NAMALWA (cell line): ENCODE measurements around the gene GPNMB.
"Not testable (repeated sequence)": the region's sequence is repeated elsewhere in the genome, so short reads cannot be mapped to it uniquely, and the experiment has no call there.

ENCODE experiments used
- DNase-seq: peaks from one replicate; pipeline ENCODE4 v3.0.0-alpha.2; 2015; ENCODE audit warnings: low spot score

The GPNMB gene

DNA sequence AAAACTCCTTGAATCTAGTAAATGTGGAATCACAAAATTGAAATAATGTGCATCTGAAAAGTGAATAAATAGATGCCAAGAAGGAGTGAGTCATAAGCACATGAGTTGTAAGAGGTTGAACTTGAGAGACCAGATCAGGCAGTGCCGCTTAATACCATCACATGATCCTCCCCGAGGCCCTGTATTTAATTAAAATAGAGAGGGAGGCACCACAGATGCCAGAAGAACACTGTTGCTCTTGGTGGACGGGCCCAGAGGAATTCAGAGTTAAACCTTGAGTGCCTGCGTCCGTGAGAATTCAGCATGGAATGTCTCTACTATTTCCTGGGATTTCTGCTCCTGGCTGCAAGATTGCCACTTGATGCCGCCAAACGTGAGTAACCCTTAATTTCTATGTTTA, at the start of gene GPNMB:
Gene GPNMB, plus strand, starts transcription at position 221 of the 400 bp plus-strand sequence. Its CDS starts 83 bp downstream, at position 304.
- no peak for DNase-seq

DNA sequence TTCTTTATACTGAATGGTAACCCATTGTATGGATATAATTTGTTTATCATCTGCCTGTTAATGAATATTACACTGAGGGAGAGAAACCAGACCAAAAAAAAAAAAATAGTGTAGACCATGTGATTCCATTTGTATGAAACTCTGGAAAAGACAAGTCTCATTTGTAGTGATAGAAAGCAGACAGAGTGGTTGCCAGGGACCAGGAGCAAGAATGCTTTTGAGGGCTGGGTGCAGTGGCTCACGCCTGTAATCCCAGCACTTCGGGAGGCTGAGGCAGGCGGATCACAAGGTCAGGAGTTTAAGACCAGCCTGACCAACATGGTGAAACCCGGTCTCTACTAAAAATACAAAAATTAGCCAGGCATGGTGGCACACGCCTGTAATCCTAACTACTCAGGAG, 48.8 kb upstream of the GPNMB start:
- not testable (repeated sequence) for DNase-seq

DNA sequence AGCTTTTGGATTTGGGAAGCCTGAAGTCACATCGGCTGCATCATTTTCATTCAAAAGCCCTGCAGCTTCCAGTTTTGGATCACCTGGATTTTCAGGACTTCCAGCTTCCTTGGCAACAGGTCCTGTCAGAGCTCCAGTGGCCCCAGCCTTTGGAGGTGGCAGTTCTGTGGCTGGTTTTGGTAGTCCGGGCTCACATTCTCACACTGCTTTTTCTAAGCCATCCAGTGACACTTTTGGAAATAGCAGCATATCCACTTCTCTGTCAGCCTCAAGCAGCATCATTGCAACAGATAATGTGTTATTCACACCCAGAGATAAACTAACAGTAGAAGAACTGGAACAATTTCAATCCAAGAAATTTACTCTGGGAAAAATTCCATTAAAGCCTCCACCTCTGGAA, 46.2 kb upstream of the GPNMB start:
- DNase-seq: no peak

DNA sequence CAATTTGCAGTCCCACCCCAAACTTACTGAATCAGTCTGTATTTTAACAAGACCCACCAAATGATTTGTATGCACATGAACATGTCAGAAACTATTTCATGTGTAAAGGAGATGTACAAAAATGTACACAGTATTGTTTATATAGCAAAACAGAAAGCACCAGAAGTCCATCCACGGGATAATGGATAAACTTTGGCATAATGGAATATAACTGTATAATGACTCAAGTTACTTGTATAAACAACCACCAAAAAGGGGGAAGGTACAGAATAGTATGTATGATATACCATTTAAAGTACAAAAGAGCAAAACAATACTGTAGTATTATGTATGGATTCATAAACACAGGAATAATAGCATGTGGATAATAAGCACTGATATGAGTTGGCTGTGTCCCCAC, 42.3 kb upstream of the GPNMB start:
- DNase-seq: no peak

DNA sequence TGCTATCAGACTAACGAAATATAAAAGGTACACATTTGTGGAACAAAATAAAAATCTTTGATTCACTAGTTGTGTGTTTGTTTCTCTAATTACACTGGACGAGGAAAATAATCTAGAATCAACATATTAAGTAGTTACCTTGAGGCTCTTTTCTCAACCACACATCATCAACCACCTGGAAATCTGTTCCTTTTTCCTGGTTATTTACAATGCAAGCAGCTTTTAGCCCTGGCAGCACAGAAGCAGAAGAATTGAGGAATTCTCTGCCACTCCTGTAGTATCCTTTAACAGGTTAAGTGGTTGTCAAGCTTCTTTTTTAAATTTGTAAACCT, 41.0 kb upstream of the GPNMB start:
- DNase-seq: no peak

DNA sequence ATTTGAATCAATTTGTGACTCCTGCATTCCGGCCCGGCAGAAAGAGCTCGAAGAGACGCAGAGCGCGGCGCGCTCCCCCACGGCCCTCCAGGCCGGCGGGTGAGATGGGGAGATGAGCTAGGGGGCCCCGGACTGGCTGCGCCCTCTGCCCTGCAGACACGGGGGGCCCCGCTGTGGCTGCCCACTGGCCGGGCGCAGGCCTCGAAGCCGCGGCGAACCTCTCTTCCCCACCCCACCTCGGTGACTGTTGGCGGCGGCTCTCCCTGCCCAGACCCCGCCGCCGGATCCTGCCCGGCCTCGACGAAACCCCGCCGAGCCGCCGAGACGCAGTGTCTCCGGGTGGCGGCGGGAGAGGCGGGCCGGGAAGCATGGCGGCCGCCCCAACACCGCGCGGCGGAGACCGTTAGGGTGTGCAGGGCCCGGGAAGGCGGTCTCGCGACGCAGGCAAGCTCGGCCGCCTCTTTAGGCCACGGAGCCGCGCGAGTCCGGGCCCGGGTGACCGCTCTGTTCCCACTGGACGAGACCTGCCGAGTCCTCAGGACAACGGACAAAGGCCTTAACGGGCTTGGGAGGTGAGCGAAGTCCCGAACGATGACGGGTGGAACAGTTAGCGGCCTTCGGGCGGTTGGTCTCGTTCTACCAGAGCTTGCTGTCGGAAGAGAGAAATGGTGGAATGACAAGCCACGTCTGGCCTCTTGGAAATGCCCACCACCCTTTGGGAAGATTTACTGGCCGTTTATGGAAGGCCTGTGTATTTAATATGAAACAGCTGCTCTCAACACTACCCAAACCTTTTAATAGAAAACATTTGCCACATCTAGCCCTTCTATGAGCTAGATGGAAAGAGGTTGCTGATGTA, 40.4 kb upstream of the GPNMB start:
- no peak for DNase-seq

DNA sequence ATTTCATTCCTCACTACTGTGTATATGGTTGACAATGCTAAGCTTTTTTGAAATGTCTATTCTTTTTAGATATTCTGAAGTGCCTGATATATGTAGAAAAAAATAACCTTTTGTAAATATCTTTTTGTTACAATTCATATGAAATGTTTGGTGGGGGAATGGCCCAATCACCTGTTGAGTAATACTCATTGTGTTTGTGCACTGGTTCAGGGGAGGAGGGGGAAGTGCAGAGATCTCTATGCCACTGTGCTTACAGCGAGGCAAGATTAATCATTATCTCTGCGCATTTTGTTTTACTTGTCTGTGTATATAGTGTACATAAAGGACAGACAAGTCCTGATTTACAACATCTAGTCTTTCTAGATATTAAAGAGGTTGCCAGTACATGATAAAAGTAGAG, 39.6 kb upstream of the GPNMB start:
- no peak for DNase-seq

DNA sequence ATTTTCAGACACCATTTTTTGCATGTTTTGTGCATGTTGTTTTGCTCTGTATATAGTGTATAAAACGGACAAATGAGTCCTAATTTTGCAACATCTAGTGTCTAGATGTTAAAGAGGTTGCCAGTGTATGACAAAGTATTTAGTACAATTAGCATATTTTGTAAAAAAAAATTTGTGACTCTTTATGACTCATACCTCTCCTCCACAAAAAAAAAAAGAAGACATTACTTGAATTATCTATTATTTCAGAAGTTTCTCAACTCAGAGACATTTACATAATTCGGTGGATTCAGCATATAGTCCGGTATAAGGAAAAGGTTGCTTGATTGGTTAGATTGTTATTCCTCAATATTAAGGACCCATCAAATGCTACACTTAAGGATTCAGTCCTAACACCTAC, 38.7 kb upstream of the GPNMB start:
- DNase-seq: no peak

DNA sequence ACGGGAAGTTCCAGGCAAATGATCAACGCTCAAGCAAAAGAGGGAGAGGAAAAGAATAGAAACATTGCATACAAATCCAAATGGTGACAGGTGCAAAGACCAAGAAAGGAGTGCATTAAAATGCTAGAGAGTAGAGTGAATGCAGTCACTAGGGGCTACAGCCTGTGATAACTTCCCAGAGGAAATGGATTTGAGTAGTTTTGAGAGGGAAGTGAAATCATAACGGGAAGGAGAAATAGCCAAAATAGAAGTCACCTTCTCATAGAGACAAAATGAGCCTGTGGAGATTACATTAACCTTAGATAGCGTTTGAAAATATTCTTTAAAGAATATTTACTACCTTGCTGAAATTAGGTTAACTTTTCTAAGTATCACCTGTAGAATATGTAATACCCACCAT, 38.3 kb upstream of the GPNMB start:
- DNase-seq: no peak

DNA sequence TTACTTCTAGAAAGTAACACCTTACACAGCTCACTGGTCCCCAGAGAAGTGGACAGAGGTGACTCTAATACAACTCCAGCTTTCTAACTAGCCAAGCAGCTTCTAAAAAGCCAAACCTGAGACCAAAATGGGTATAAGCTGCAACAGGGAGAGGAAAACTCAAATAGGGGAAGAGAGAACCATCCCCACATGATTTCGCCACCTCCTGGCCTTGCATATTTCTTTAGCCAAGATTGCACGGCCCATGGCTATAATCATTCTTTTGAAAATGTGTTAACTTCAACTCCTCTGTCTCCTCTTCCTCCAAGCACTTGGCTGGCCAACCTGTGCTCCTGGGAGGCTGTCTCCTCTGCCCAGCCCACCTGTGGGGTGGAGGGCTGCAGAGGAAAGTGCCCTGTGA, 36.1 kb upstream of the GPNMB start:
- no peak for DNase-seq

DNA sequence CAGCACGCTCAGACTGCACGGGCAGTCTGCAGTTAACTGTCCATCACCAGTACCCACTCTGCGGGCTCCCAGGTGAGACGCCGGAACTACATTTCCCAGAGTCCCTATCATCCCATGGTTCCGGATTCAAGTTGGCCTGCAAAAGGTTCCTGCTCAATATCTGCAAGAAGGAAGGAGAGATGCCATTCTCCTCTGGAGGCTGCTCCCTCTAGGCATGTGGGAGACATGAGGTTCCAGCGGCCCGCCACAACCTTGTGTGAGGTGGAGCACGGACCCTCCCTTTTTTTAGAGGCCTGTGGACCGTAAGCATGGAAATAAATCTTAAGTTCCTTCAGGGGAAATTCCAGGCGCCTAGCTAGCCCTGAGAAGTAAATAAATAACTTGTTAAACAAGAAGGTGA, 35.0 kb upstream of the GPNMB start:
- no peak for DNase-seq

DNA sequence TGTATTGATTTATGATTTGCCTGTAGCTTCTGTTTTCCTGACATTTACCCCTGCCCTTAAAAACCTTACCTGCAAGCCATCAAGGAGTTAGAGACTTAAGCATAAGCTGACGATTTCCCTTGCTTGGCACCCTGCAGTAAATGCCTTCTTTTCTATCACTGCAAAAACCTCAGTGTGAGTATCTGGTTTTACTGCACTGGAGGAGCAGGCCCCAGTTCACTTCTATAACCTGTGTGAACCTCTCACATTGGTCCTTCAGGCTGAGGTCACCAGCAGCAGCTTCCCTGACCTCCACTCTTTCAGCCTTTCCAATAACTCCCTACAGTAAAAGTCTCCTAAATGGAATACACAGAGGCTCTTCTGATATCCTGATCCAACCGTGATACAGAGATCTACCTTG, 34.2 kb upstream of the GPNMB start:
- DNase-seq: no peak

DNA sequence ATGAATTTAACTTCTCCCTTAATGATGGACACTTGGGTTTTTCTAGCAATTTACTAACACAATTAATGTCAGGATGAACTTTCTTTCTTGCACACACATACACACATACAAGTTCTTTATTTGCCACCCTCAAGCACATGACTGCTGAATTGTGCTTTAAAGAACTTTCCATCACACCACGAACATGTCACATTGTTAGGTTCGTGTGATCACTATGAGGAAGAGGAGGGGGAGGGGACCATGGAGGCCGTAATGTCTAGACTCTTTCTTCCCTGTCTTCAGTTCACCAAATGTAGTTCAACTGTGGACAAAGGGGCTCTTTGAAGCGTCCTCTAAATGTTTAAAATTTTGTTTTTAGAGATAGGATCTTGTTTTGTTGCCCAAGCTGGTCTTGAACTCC, 33.7 kb upstream of the GPNMB start:
- no peak for DNase-seq

DNA sequence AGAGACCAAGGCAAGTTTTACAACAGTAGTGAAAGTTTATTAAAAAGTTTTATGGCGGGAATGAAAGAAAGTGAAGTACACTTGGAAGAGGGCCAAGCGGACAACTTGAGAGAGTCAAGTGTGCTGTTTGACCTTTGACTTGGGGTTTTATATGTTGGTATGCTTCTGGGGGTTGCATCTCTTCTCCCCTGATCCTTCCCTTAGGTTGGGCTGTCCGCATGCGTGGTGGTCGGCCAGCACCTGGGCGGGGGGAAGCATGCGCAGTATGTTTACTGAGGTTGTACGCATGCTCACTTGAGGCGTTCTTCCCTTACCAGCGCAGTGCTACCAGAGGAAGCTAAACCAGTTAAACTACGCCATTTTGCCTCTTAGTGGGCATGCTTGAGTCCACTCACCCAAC, 32.8 kb upstream of the GPNMB start:
- no peak for DNase-seq

DNA sequence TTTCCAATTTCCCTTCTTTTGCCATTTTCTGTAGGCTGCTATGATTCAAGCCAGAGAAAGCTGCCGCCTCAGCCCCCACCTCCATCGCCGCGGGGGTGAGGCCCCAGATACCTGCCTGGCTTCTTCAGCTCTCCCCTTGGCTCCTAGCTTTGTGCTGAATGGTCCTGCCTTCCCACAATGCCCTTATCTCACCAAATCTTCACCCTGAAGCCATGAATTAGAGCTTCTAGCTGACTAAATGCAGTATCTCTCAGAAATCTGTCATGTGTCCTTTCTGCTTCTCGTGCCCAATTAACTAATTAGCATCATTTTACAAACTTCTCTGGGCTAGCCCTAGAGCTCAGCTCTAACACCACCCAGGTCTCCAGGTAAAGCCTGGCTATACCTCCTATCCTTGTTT, 32.2 kb upstream of the GPNMB start:
- no peak for DNase-seq

DNA sequence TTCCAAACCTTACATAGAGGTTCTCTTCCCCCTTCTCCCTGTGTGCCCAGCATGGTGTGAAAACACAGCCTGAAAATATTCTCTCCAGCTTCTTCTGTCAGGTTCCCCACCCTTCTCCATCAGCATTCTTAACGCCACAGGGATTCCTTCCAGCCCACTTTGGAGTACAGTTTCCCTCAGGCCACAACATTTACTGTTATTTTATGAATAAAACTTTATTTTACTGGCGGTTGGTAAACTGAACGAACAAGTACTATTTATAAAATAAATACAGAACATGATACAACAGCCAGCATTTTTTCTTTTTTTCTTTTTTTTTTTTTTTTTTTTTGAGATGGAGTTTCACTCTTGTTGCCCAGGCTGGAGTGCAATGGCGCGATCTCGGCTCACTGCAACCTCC, 31.6 kb upstream of the GPNMB start:
- DNase-seq: no peak

DNA sequence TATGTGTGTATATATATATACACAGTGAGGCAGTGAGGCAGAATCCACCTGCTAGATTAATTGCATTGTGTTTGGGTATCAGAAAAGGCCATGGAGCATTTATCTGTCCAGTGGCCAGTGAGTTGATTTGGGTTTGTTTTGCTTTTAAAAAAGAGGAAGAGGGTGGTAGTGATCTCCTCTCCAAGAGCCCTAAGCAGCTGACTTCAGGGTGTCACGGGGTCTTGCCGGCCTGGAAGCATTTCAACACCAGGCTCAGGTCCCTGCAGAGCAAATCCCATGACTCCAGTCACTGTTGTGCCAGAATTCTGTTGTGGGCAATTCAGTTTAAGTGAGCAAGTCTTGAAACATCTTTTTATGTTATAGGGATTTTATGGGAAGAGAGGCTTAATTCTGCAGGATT, 30.6 kb upstream of the GPNMB start:
- DNase-seq: no peak

DNA sequence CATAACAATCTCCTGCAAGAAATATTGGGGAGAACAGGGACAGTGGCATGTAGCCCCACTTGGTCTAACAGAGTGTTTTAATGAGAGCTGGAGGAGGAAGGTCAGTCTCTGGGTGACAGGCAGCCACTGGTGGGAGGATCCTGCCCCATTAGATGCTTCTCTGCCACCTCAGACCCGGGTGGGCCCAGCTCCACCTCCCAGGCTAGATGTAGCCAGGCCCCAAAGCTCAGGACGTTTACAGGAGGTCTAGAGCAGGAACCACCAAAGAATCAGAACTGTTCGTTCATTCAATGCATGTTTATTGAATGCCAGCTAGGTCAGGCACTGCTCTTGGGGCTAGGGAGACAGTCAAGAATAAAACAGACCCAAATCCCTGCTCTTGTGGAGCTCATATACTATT, 28.4 kb upstream of the GPNMB start:
- no peak for DNase-seq

DNA sequence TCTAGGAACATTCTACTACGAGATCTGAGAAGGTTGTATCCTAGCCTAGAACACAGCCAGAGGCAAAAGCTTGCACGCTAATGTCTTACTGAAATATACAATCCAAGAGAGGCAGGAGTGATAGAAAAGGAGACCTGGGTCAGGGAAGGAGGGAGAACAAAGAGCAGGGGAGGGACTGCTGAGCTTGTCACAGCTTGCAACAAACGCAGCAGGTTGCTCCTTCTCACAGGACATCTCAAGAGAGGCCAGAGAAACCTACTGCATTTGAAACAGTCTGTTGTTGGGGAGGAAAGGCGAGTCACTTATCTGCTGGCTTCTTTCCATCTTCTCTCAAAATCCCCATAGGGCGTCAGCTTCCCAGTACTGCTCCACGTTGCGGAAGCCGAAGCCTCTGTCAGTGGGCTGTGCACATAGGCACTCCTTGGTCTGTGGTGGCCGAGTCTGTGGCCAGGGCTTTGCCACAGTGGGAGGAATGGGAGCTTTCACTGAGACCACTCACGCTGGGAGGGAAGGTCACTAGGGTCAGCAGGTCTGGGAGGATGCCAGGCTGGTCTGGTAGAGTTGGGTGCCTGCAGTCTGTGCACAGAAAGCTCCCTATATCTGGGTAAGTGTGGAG, 25.8 kb upstream of the GPNMB start:
- DNase-seq: no peak

DNA sequence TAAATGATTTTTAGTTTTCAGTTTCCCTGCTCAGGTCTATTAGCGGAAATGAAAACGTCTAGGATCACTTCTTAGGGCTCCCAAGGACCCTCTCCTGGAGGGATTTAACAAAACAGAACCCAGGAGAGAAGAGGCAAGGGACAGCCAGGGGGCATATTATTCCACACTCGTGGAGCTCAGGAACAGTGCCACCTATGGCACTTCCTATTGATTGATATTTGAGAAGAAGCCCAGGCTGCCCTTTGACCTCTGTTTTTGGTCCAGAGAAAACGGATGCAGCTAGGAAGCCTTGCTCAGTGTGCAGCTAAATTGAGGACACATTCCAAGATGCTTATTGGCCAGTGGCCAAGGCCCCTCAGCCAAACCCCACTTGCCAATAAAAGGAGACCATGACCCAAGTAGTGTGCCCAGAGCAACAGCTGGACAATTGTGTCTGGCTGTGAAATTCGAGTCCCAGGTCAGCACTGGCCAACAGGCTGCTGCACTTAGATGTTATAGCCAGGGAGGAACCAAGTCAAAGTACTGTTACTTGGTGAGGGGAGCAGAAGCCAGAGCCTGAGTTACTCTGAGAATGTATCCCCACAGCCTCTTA, 24.0 kb upstream of the GPNMB start:
- no peak for DNase-seq

DNA sequence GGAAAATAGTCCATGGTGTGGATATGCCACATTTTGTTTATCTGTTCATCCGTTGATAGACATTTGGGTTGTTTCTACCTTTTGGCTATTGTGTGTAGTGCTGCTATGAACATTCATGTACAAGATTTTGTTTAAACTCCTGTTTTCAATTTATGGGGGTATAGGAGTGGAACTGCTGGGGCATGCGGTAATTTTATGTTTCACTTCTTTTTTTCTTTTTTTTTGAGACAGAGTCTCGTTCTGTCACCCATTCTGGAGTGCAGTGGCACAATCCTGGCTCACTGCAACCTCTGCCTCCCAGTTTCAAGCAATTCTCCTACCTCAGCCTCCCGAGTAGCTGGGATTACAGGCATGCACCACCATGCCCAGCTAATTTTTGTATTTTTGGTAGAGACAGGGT, 22.2 kb upstream of the GPNMB start:
- DNase-seq: not testable (repeated sequence)

DNA sequence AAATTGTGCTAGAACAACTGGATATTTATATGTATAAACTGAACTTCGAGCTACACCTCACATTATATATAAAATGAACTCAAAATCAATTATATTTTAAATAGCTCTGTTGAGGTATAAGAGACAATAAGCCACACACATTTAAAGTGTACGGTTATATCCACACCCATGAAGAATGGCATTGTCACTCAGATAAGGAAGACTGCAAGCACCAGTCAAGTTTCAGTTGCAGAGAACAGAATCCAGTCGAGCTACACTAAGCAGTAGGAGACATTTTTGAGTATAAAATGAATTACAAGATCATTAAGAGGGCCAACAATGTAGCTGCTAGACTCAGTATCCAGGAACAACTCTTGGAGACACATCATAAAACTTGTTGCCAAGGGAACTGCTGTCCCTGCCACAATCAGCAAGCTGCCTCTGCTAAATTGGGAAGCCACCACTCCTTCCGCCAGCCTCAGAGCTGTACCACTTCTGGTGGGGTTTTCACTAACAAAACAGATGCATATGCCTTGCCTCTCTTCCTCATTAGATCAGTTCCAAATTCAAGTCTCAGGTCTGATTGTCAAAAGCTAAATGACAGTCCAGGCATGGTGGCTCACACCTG, 19.6 kb upstream of the GPNMB start:
- DNase-seq: no peak

DNA sequence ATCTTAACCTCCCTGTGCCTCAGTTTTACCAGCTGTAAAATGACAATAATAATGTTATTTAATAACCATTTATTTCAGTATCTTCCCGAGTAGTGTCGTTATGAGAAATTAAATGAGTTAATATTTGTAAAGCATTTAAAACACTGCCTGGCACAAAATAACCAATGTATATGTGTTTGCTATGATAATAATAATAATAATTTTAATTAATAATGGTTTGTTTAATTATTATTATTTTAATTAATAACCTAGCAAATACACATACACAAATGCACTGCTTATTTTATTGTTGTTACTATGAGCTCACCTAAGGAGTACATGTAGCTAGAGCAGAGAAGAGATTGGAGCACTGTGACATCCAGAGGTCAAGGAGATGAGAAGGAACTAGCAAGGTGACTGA, 18.2 kb upstream of the GPNMB start:
- DNase-seq: no peak
